Breast epithelium (tissue), 4 donors: ENCODE measurements around the gene GMPS. TPM values are rescaled to one million over a fixed set of nuclear protein-coding genes. Genes with fewer than 3 reads are reported as not detected.
A peak's percentile ranks its signal among the peaks of the same experiment; 100 is the strongest.
"Not testable (repeated sequence)": the region's sequence is repeated elsewhere in the genome, so short reads cannot be mapped to it uniquely, and the experiment has no call there.

Experiments used
- DNase-seq, 2 donors: peaks; one replicate each; pipeline ENCODE4 v3.0.0-alpha.2; 2019; ENCODE audit warnings: low spot score in 2 of 2
- H3K27ac ChIP-seq, 2 donors: fragments of 200-600 bp; sonication (generic) in 1 of 2; one replicate each; pipeline ENCODE4 v1.5.1; 2016 to 2019; ENCODE audit warnings: mild to moderate bottlenecking in 1 of 2
- H3K27me3 ChIP-seq, 2 donors: fragments of 200-600 bp; sonication (generic) in 1 of 2; one replicate each; pipeline versions ENCODE4 v1.5.1 to v1.6.0; 2017 to 2019; ENCODE audit warnings: control low read depth in 1 of 2, mild to moderate bottlenecking in 1 of 2
- H3K36me3 ChIP-seq: fragments of 200-600 bp; one replicate; pipeline ENCODE4 v1.5.1; 2019
- H3K4me1 ChIP-seq, 2 donors: fragments of 200-600 bp; sonication (generic); one replicate each; pipeline ENCODE4 v1.5.1; 2016 to 2019; ENCODE audit warnings: control low read depth in 1 of 2
- H3K4me3 ChIP-seq, 3 donors: fragments of 200-600 bp; sonication (generic); 1 replicate in 2 of 3; 2 replicates in 1 of 3; pipeline ENCODE4 v1.5.1; 2016 to 2019; ENCODE audit warnings: mild to moderate bottlenecking in 3 of 3, moderate library complexity in 2 of 3
- H3K9me3 ChIP-seq, 2 donors: fragments of 200-600 bp; sonication (generic) in 1 of 2; one replicate each; pipeline ENCODE4 v1.5.1; 2016 to 2019; ENCODE audit warnings: control low read depth in 1 of 2
- POLR2A ChIP-seq: fragments of 450-650 bp; IDR thresholded peaks from one replicate; pipeline ENCODE4 v1.6.1; 2016; ENCODE audit warnings: antibody characterized with exemption, mild to moderate bottlenecking, moderate library complexity
- POLR2AphosphoS5 ChIP-seq, 3 donors: sonication (generic); formaldehyde crosslinking; IDR thresholded peaks; one replicate each; pipeline ENCODE4 v1.6.1; 2017; ENCODE audit warnings: antibody characterized with exemption in 3 of 3
- intact Hi-C: fragments of 100-400 bp; cut with DNase I; formaldehyde crosslinking; loops from one replicate; pipeline ENCODE4 v1.15.1; 2023; ENCODE audit warnings: low total_unique reads
- total RNA-seq, 3 donors: library from RNA; depleted of rRNA; stranded (reverse); fragments of >200 nt; gene quantifications; one replicate each; pipeline ENCODE4 v1.1.0, GENCODE V29; 2016
- TF ChIP-seq, protein P1 (sequence below), 3 donors: fragments of 450-650 bp; IDR thresholded peaks; one replicate each; pipeline ENCODE4 v1.5.1; 2016 to 2017; ENCODE audit warnings: antibody characterized with exemption in 3 of 3, mild to moderate bottlenecking in 3 of 3, moderate library complexity in 3 of 3

Gene GMPS
- total RNA-seq, 3 donors from 2014 or later = 25.6 to 37.6 (median 36.1) TPM

- Histone ChIP-seq H3K4me1 (no peaks in the 10 kb centered on the region), H3K36me3 (no peaks in the 10 kb centered on the region), H3K9me3 (no peaks in the 10 kb centered on the region), H3K27me3 (no peaks in the 10 kb centered on the region), H3K4me3 (no peak overlapping the region), H3K27ac (no peak overlapping the region)
- DNase-seq = no peak
- intact Hi-C loops = no loop called here
- TF ChIP-seq, protein P1, sequence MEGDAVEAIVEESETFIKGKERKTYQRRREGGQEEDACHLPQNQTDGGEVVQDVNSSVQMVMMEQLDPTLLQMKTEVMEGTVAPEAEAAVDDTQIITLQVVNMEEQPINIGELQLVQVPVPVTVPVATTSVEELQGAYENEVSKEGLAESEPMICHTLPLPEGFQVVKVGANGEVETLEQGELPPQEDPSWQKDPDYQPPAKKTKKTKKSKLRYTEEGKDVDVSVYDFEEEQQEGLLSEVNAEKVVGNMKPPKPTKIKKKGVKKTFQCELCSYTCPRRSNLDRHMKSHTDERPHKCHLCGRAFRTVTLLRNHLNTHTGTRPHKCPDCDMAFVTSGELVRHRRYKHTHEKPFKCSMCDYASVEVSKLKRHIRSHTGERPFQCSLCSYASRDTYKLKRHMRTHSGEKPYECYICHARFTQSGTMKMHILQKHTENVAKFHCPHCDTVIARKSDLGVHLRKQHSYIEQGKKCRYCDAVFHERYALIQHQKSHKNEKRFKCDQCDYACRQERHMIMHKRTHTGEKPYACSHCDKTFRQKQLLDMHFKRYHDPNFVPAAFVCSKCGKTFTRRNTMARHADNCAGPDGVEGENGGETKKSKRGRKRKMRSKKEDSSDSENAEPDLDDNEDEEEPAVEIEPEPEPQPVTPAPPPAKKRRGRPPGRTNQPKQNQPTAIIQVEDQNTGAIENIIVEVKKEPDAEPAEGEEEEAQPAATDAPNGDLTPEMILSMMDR (IDR thresholded peaks at IDR 0.05) = no peak
- TF ChIP-seq POLR2A (no peak), POLR2AphosphoS5 (IDR thresholded peaks at IDR 0.05) (no peak)
Observed at GRCh38 chr3:155859859-155860258, 10.6 kb upstream of the GMPS start.

DNA sequence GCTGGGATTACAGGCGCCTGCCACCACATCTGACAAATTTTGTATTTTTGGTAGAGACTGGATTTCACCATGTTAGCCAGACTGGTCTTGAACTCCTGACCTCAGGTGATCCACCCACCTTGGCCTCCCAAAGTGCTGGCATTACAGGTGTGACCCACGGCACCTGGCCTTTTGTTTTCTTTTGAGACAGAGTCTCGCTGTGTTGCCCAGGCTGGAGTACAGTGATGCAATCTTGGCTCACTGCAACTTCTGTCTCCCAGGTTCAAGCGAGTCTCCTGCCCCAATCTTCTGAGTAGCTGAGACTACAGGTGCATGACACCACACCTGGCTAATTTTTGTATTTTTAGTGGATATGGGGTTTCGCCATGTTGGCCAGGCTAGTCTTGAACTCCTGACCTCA, 10.0 kb upstream of the GMPS start:
- DNase-seq, H3K36me3 ChIP-seq, H3K4me3 ChIP-seq, intact Hi-C loops, H3K4me1 ChIP-seq, H3K27ac ChIP-seq, H3K9me3 ChIP-seq, H3K27me3 ChIP-seq: not testable (repeated sequence)

DNA sequence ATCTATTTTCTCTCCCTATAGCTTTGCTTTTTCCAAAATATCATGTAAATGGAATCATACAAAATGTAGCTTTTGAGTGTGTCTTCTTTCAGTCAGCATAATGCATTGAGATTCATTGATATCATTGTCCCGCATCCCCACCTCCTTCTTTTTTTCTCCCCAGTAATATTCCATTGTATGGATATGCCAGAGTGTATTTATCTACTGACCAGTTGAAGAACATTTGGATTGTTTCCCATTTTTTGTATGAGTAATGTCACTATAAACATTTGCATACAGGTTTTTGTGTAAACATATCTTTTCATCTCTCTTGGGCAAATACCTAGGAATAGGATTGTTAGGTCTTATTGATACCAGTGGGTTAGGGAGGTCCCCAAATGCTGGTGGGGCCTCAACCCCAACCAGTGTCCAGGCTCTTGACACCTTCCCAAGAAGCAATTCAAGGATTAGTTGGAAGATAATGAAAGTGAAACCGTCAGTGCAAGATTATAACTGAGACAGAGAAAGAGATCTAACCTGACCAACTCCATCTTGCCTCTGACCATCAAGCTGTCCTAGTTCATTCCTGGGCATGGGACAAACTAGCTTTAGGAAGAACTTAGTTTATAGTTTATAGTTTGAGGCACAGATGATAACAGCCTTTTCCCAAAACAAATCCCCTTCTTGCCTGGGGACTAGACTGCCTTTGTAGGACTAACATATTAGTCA, 8.8 kb upstream of the GMPS start:
- Histone ChIP-seq H3K4me3 (no peak overlapping the region), H3K4me1 (no peaks in the 10 kb centered on the region), H3K36me3 (no peaks in the 10 kb centered on the region), H3K9me3 (no peaks in the 10 kb centered on the region), H3K27ac (no peak overlapping the region), H3K27me3 (no peaks in the 10 kb centered on the region)
- no peak for DNase-seq
- TF ChIP-seq POLR2A (no peak), POLR2AphosphoS5 (IDR thresholded peaks at IDR 0.05) (no peak)
- TF ChIP-seq, protein P1 (IDR thresholded peaks at IDR 0.05) = no peak
- intact Hi-C loops = no loop called here

DNA sequence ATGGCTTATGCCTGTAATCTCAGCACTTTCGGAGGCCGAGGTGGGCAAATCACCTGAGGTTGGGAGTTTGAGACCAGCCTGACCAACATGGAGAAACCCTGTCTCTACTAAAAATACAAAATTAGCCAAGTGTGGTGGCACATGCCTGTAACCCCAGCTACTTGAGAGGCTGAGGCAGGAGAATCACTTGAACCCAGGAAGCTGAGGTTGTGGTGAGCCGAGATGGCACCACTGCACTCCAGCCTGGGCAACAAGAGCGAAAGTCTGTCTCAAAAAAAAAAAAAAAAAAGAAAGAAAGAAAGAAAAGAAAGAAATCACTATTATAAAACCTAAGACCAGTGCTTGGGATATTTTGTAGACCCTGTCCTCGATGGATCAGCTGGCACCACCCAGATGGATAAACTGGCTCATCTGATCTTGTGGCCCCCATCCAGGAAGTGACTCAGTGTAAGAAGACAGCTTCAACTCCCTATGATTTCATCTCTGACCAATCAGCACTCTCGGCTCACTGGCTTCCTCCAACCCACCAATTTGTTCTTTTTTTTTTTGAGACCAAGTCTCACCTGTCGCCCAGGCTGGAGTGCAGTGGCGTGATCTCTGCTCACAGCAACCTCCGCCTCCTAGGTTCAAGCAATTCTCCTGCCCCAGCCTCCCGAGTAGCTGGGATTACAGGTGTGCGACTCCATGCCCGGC, 8.0 kb upstream of the GMPS start:
- H3K4me1 ChIP-seq, H3K27me3 ChIP-seq, DNase-seq, intact Hi-C loops, H3K36me3 ChIP-seq, H3K4me3 ChIP-seq, H3K27ac ChIP-seq, H3K9me3 ChIP-seq: not testable (repeated sequence)

DNA sequence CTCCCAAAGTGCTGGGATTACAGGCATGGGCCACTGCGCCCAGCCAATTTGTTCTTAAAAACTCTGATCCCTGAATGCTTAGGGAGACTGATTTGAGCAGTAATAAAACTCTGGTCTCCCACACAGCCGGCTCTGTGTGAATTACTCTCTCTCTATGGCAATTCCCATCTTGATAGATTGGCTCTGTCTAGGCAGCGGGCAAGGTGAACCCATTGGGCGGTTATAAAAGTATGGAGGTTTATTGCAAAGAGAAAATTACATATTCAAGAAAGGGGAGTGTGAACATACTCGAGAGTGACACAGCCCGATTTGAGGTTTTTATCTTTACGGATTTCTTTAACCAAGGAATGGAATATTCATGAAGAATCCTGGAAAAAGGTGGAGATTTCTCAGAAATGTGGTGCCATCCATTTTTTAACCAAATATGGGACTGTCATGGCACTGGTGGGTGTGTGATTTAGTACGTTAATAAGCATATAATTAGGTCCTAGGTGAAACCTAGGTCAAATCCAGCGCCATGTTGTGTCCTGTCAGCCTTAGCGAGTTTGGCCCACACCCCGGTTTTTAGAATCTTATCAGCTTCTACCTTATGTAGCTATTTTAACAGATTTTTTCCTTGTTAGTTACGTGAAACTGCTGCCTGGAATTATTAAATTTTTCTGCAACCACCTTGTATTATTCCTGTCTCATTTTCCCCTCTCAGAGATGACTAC, 7.2 kb upstream of the GMPS start:
- Histone ChIP-seq H3K4me1 (no peaks in the 10 kb centered on the region), H3K4me3 (no peak overlapping the region), H3K27ac (no peak overlapping the region), H3K36me3 (no peaks in the 10 kb centered on the region), H3K9me3 (no peaks in the 10 kb centered on the region), H3K27me3 (no peaks in the 10 kb centered on the region)
- DNase-seq = no peak
- TF ChIP-seq, protein P1 (IDR thresholded peaks at IDR 0.05) = no peak
- TF ChIP-seq POLR2AphosphoS5 (IDR thresholded peaks at IDR 0.05) (no peak), POLR2A (no peak)
- intact Hi-C loops = no loop called here

GRCh38 chr3:155869691-155870090, 759 bp upstream of the GMPS start:
- H3K36me3 ChIP-seq = no peaks in the 10 kb centered on the region
- no peak for DNase-seq
- peaks cover 0 to 5% of the 10 kb centered on the region in 2 donors for H3K4me1 ChIP-seq
- TF ChIP-seq POLR2AphosphoS5 (IDR thresholded peaks at IDR 0.05) (no peak), POLR2A (no peak)
- TF ChIP-seq, protein P1 (IDR thresholded peaks at IDR 0.05) = no peak
- H3K27ac ChIP-seq = peak overlapping the region; percentile 93 to 97
- intact Hi-C loops = no loop called here
- H3K27me3 ChIP-seq = no peaks in the 10 kb centered on the region
- H3K4me3 ChIP-seq = peak overlapping the region; percentile 86 to 88 (median 87)
- no peaks in the 10 kb centered on the region for H3K9me3 ChIP-seq
